ENCODE data around the gene NEU4. TPM values are rescaled to one million over a fixed set of nuclear protein-coding genes. Genes with fewer than 3 reads are reported as not detected.

NEU4 gene
- total and polyA plus RNA-seq, 7 donors = 0.36 to 66.1 (median 9.9) TPM; not detected in 1

- no peaks in the 10 kb centered on the region for H3K27me3 ChIP-seq
- no peak overlapping the region for H3K27ac ChIP-seq
- H3K4me3 ChIP-seq = no peak overlapping the region
- H3K4me1 ChIP-seq = no peaks in the 10 kb centered on the region
- 92 to 93% methylated on average over 27 of the region's 27 CpGs for WGBS, 2 donors
- H3K9me3 ChIP-seq = no peaks in the 10 kb centered on the region
- peak; percentile 57 for DNase-seq
- no peaks in the 10 kb centered on the region for H3K36me3 ChIP-seq
- intact Hi-C loops (cut with DNase I) = no loop called here
- TF ChIP-seq POLR2AphosphoS5 (IDR thresholded peaks at IDR 0.05) = no peak
- no peak for TF ChIP-seq POLR2A (IDR thresholded peaks at IDR 0.05)
- TF ChIP-seq EP300 (IDR thresholded peaks at IDR 0.05) = no peak
- TF ChIP-seq CTCF (IDR thresholded peaks at IDR 0.05) = no peak
Observed at GRCh38 chr2:241850544-241851324, 41.7 kb downstream of the NEU4 start.

GRCh38 chr2:241851325-241852115 is 42.5 kb downstream of the NEU4 start:
- H3K27ac ChIP-seq = no peak overlapping the region
- intact Hi-C loops (cut with DNase I) = no loop called here
- no peak for TF ChIP-seq POLR2A (IDR thresholded peaks at IDR 0.05)
- TF ChIP-seq EP300 (IDR thresholded peaks at IDR 0.05) = no peak
- TF ChIP-seq POLR2AphosphoS5 (IDR thresholded peaks at IDR 0.05) = no peak
- no peak for TF ChIP-seq CTCF (IDR thresholded peaks at IDR 0.05)
- DNase-seq = peak; percentile 56
- no peaks in the 10 kb centered on the region for H3K36me3 ChIP-seq
- no peaks in the 10 kb centered on the region for H3K4me1 ChIP-seq
- H3K4me3 ChIP-seq = no peak overlapping the region
- WGBS, 2 donors = 91% methylated on average over 26 of the region's 26 CpGs
- no peaks in the 10 kb centered on the region for H3K9me3 ChIP-seq
- no peaks in the 10 kb centered on the region for H3K27me3 ChIP-seq

- Histone ChIP-seq H3K4me3 (no peak overlapping the region), H3K9me3 (no peaks in the 10 kb centered on the region), H3K36me3 (no peaks in the 10 kb centered on the region), H3K4me1 (no peaks in the 10 kb centered on the region), H3K27me3 (no peaks in the 10 kb centered on the region), H3K27ac (no peak overlapping the region)
- peak; percentile 62 for DNase-seq
- no peak for TF ChIP-seq POLR2A (IDR thresholded peaks at IDR 0.05)
- TF ChIP-seq EP300 (IDR thresholded peaks at IDR 0.05) = no peak
- TF ChIP-seq CTCF (IDR thresholded peaks at IDR 0.05) = no peak
- TF ChIP-seq POLR2AphosphoS5 (IDR thresholded peaks at IDR 0.05) = no peak
- WGBS, 2 donors = 90 to 92% methylated on average over 39 of the region's 39 CpGs
- intact Hi-C loops (cut with DNase I) = no loop called here
Observed at GRCh38 chr2:241852116-241852980, 43.4 kb downstream of the NEU4 start.

GRCh38 chr2:241852981-241853631 is 44.1 kb downstream of the NEU4 start:
- Histone ChIP-seq H3K4me3 (no peak overlapping the region), H3K4me1 (no peaks in the 10 kb centered on the region), H3K36me3 (no peaks in the 10 kb centered on the region), H3K27me3 (no peaks in the 10 kb centered on the region), H3K27ac (no peak overlapping the region), H3K9me3 (no peaks in the 10 kb centered on the region)
- 84 to 88% methylated on average over 10 of the region's 10 CpGs for WGBS, 2 donors
- intact Hi-C loops (cut with DNase I) = no loop called here
- peak; percentile 46 for DNase-seq
- no peak for TF ChIP-seq CTCF (IDR thresholded peaks at IDR 0.05)
- TF ChIP-seq POLR2AphosphoS5 (IDR thresholded peaks at IDR 0.05) = no peak
- TF ChIP-seq POLR2A (IDR thresholded peaks at IDR 0.05) = no peak
- TF ChIP-seq EP300 (IDR thresholded peaks at IDR 0.05) = no peak

All from sigmoid colon (tissue), 7 donors.